HG03520 (cell line): ENCODE data around the gene ELMO1.

Experiments
- ATAC-seq: cut with Tn5 transposase; IDR thresholded peaks from one replicate; pipeline ENCODE4 v1.9.1; 2021; ENCODE audit warnings: mild to moderate bottlenecking, moderate library complexity; ENCODE audit not compliant: unreplicated experiment

ELMO1 gene

DNA sequence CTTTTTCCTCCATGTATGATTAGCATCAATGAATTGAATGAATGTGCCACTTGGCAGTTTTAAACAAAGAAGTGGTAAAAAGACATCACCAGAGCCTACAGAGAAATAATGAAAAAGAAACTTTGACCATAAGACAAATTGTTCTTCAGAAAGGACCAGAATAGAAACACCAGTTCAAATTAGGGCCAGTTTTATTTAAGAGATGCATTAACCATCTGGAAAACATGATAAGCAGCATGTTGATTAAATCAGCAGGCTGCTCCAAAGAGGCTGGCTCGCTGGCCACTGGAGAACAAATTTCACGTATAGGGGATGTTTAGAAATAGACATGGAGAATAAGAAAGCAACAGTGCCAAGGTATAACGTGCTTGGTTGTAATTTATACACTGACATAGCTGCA, 482.0 kb downstream of the ELMO1 start:
- ATAC-seq, result no peak

DNA sequence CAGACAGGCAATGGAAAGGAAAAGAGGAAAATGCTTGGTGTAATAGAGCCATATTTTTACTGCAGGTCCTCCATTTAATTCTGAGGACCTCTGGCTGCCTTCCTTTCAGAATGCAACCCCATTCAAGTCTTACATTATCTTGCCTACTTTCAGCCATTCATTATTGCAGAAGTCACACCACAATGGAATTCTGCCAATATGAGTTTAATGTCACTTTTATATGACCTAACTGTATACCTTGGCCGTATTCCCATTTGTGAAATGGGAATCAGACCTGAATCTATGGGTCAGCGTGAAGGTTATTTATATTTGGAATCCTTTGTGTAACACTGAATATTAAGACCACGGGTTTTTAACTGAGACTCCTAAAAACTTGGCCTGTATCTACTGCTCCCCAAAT, 482.6 kb downstream of the ELMO1 start:
- ATAC-seq, result no peak

- ATAC-seq, result no peak
These were observed 483.0 kb downstream of the ELMO1 start for GRCh38 chr7:36965625-36966024.

GRCh38 chr7:36964297-36964696, 484.4 kb downstream of the ELMO1 start:
- no peak for ATAC-seq

GRCh38 chr7:36962367-36962766, 486.3 kb downstream of the ELMO1 start:
- ATAC-seq, result no peak

DNA sequence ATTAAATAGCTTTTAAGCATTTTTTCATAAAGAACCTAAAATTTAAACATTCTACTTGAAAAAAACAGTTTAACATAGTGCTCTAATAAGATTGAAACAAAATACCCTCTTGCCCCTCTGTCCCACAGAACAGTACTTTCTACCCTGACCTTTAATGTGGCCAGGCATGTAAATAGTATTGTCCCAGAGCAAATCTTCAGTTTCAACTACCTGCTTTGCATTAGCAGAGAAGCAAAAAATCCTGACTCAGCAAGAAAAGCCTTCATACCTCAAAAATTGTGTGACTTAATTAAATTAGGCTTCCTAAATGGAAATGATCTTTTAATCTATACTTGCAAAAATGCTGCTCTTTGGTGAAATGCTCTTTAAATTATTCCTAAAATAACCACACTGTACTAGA, 487.0 kb downstream of the ELMO1 start:
- ATAC-seq, result no peak

DNA sequence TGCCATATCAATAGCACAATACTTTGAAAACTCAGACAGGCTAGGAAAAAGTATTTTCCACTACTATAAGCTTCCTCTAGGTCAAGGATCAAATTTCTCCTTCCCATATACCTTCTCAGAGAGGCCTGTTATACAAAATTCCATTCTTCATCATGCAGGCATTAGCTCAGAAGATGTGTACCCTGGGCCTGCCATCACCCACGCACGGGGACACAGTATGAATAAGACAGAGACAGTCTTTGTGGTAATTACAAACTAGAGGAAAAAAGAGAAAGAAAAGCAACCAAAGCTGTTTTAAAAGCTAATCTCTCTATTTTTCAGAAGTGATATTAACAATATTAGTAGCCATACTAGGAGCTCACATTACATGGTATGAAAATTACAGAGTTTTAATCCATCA, 487.6 kb downstream of the ELMO1 start:
- no peak for ATAC-seq

DNA sequence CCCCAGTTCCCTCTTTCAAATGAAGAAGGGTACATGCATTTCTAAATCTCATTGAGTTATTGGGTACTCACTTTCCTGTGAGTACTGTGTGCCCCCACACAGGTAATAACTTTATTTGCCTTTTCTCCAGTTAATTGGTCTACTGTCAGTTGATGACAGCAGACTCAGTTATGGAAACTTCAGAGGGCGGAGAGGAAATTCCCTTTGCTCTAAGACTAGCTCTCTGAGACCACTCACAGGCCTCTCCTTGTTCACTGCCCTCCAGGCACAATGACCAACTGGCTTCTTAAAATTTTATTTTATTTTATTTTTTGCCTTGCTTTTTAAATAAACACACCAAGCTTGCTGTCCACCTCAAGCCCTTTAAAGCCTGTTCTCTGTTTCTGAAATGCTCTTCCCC, 488.6 kb downstream of the ELMO1 start:
- no peak for ATAC-seq

- no peak for ATAC-seq
These were observed 490.4 kb downstream of the ELMO1 start for GRCh38 chr7:36958111-36958733.

DNA sequence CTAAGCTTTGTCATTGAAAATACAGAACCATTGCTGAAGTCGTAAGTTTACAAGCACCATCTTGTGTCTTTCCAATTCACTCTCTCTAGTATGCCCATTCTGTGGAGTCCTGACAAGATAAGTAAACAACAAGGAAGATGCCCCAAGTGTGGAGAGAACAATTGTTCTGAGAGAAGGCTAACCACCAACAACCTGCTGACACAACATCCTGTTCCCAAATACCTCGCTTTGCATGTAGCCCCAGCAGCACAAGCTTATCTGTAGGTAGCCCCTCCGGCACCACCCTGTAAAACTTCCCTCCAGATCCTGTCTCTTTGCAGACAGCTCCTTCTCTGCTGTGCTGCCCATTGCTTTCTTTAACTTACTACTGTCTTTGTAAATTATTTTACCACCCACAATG, 491.0 kb downstream of the ELMO1 start:
- ATAC-seq, result no peak

DNA sequence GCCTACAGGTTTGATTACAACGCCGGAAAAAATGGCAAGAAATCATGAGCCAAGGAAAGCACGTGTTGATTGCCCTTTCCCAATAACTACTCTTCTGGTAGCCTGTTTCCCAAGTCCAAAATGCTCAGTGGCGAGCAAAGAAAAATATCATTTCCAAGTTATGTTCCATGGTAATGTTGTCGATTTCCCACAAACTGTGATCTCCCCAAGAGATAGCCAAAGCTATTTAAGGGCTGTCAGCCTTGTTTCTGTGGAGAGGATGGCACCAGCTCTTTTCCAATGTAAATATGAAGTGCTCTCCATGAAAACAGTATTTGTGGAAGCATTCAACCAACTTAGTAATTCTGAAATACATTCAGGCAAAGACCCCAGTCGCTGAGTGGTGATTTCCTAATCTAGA, 491.9 kb downstream of the ELMO1 start:
- ATAC-seq, result no peak

- ATAC-seq, result no peak
These were observed 493.1 kb downstream of the ELMO1 start for GRCh38 chr7:36955456-36956129.

GRCh38 chr7:36951257-36951697, 497.4 kb downstream of the ELMO1 start:
- peak; percentile 93 for ATAC-seq

DNA sequence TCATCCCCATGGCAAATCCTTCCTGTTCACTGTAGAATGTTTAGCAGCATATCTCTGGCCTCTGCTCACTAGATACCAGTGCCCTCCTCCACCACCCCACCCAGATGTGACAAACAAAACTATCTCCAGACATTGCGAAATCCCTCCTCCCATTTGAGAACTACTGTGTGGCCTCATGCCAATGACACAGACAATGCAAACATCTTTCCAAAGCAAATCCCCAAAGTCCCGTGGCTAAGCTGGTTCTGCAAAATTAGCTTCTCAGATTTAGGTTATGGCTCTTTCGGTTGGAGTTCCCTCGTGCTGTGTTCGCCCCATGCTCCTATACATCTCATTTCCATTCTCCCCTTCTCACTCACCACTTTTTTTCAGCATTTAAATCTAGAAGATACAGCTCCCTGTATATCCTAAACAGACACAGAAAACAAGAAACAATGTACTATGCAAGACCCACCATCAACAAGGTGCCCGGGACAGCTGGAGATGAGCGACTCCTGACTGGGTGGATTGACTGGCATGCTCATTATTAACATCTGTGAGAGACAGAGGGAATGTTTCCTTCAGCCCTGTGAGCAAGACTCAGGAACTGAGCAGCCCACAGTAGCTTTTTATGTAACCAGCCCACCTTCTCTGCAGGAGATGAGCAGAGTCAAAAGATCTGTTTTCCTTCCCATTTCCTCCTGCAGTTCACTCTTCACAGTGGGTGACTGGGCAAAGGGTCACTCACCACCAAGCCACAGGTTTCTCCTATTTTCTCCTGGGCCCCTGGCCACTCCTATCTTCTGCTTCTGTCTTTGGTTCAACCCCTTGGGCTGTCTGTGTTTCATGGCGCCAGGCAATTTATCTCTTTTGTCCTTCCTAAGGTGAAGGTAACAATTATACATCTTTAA, 498.7 kb downstream of the ELMO1 start:
- ATAC-seq, result no peak

DNA sequence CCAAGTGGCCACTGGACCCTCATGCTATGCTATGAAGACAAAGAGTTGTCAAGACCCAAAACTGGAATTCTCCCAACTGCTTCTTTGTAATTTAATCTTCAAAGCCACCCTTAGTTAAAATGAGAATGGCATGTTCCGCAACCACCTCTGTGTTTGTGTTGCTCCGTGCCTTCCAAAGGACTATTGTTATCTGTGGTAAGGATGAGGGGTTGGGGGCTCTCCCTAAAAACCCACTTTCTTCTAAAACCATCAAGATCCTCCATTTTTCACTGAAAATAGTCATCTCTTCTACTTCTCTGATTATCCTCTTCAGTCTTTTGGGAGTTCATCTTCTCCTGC, 502.3 kb downstream of the ELMO1 start:
- no peak for ATAC-seq

DNA sequence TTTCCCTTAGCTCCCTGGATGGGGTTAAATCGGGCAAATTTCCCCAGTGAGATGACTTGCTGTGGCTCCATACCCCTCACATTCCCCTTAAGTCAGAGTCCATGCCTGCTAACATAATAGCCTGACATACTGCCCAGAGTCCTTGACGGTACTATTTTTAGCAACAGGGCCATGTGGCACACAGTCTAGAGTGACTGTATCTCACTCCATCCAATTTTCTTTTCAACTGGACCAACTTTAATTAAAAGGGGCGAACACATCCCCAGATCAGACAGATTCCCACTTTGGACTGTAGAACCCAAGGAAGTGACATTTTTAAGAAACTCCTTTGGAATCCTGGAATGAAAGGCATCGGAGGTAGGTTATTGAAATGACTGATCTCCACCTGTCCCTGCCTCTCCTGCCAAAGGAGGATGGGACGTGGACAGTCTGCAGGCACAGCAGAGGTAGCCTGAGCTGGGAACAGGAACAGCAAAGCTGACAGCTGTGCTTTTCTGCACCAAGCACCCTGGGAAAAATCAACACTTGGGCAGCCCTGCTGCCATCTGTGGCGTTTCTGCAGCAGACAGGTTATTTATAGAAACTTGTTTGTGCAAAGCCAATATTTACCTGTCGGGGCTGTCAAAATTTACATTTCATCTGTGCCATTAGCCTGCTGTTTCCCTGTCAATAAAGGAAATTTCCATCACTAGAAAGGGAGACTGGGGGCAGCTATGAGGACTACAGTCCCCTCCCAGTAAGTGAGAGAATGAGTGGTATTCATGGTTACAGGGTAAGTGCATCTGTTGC, 502.9 kb downstream of the ELMO1 start:
- ATAC-seq, result no peak

- no peak for ATAC-seq
These were observed 503.8 kb downstream of the ELMO1 start for GRCh38 chr7:36944838-36945237.

GRCh38 chr7:36943591-36944435, 504.9 kb downstream of the ELMO1 start:
- ATAC-seq, result peak; percentile 52

DNA sequence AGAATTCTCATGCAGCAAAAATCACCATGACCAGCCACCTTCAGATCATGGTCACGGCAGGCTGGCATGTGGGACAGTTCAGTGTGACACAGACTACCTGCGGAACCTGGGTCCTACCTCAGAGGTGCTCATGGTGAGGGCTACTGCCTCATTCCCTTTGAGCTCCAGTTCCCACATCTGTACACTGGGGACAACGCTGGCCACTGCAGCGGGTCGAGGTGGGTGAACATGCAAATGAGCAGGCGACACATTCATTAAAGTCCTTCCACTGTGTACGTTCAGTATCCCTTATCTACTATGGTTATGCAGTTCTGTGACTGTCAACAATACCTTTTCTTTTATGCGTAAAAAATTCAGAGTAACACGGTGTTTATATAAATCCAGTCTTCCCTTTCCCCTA, 505.7 kb downstream of the ELMO1 start:
- ATAC-seq, result no peak

DNA sequence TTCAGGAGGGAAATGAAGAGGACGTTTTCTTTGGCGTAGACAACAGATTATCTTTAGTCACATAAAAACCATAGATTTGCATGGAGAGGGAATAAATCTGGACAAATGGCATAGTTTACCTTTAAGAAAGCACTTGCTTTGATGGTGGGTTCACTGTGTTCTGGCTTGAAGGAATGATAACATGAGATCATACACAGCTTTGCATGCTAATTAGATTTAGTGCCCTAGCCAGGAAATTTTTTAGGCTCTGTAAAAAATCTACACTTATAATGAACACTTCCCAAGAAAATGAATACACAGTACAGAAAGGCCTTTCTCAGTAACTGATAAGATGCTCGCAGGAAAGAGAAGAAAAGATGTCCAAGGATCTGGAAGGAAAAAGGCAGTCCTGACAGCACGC, 506.1 kb downstream of the ELMO1 start:
- no peak for ATAC-seq
